Measurements from ENCODE around the gene PCDHB6.
"Not testable (repeated sequence)": the region's sequence is repeated elsewhere in the genome, so short reads cannot be mapped to it uniquely, and the experiment has no call there.

PCDHB6 gene

GRCh38 chr5:141149812-141150211 lies at the start of gene PCDHB6:
Gene PCDHB6 (plus strand): TSS chr5:141150057. CDS start chr5:141150258, 201 bp downstream.
- no peak for DNase-seq

- no peak for DNase-seq
These were observed 49.5 kb upstream of the PCDHB6 start, which contains the start of gene PCDHB3 for GRCh38 chr5:141100243-141100805. Gene PCDHB3 (plus strand): TSS chr5:141100473. CDS start chr5:141100650, 177 bp downstream.

GRCh38 chr5:141101059-141101458 lies 48.8 kb upstream of the PCDHB6 start:
- DNase-seq = no peak

- not testable (repeated sequence) for DNase-seq
These were observed 47.8 kb upstream of the PCDHB6 start for GRCh38 chr5:141102070-141102469.

- not testable (repeated sequence) for DNase-seq
These were observed 47.4 kb upstream of the PCDHB6 start for GRCh38 chr5:141102471-141102870.

- DNase-seq = no peak
These were observed 44.5 kb upstream of the PCDHB6 start for GRCh38 chr5:141105350-141105749.

DNA sequence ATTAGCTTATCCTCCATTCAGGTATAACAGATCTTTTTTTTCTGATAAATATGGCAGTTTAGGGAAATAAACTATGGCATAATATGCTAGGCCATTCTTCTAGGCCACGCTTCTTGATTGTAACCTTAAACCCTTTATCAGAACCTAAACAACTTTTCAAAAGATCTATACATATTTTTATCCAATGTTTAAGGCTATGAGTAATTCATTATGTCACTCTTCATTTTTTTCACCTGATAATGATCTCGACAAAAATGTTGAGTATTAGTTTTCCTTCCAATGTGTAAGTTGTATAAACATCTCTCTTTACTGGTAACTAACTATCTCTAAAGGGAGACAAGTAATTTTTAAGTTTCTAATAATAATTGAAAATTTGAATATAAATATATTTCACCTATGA lies 30.6 kb upstream of the PCDHB6 start:
- DNase-seq = no peak

DNA sequence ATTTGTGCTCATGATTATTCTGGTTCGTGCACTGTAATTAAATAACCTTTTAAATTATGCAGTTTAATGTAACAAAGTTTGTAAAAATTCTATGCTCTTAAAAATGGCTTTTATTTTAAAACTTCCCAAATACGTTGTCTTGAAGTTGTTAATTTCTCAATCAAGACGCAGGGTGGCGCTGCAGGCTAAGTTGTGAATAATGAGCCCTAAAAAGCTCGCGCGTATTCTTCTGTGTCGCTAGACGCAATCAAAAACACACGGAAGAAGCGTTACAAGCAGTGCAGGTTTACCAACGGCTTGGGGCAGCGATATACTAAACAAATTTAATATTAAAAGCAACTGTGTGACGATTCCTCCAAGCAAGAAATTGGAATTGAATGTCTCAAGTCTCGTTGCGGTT lies 28.3 kb upstream of the PCDHB6 start, which contains the start of gene PCDHB4:
PCDHB4 (plus strand) TSS at position 256 of the 400 bp plus-strand sequence. CDS start 181 bp downstream, outside the sequence.
- no peak for DNase-seq

DNA sequence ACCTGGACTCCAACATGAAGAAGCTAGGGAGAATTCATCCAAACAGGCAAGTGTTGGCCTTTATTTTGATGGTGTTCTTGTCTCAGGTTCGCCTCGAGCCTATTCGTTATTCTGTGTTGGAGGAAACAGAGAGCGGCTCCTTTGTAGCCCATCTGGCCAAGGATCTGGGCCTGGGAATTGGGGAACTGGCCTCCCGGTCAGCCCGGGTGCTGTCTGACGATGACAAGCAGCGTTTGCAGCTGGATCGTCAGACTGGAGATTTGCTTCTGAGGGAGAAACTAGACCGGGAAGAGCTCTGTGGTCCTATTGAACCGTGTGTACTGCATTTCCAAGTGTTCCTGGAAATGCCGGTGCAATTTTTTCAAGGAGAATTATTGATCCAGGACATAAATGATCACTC lies 27.9 kb upstream of the PCDHB6 start:
- DNase-seq = no peak

- DNase-seq = not testable (repeated sequence)
These were observed 26.3 kb upstream of the PCDHB6 start for GRCh38 chr5:141123396-141124135.

- DNase-seq = no peak
These were observed 22.6 kb upstream of the PCDHB6 start for GRCh38 chr5:141127305-141127704.

DNA sequence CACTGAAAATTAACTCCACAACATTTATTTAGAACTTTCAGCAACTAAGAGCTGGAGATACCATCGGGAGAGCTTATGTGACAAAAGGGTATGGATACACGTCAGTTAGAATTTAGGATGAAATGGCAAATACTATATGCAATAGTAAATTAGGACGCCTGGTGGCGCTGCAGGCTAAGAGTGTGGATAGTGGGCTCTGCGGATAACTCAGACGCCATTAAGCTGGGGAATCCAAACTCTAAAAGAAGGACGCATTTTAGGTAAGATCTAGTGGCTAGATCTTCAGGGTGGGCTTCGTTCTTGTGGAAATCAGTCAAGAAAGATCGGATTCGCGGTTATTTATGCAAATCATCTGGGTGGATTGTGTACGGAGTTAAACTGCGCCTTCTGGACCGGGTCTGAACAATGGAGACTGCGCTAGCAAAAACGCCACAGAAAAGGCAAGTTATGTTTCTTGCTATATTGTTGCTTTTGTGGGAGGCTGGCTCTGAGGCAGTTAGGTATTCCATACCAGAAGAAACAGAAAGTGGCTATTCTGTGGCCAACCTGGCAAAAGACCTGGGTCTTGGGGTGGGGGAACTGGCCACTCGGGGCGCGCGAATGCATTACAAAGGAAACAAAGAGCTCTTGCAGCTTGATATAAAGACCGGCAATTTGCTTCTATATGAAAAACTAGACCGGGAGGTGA lies 14.7 kb upstream of the PCDHB6 start, which contains the start of gene PCDHB5:
PCDHB5 (plus strand) TSS at position 177 of the 688 bp plus-strand sequence; CDS start at position 406, 229 bp downstream.
- no peak for DNase-seq

- no peak for DNase-seq
These were observed 14.1 kb upstream of the PCDHB6 start for GRCh38 chr5:141135718-141136266.

- not testable (repeated sequence) for DNase-seq
These were observed 12.5 kb upstream of the PCDHB6 start for GRCh38 chr5:141137346-141137745.

- DNase-seq = no peak
These were observed 551 bp downstream of the PCDHB6 start for GRCh38 chr5:141150224-141150992.

GRCh38 chr5:141150993-141151325 lies 1.1 kb downstream of the PCDHB6 start:
- DNase-seq = no peak

DNA sequence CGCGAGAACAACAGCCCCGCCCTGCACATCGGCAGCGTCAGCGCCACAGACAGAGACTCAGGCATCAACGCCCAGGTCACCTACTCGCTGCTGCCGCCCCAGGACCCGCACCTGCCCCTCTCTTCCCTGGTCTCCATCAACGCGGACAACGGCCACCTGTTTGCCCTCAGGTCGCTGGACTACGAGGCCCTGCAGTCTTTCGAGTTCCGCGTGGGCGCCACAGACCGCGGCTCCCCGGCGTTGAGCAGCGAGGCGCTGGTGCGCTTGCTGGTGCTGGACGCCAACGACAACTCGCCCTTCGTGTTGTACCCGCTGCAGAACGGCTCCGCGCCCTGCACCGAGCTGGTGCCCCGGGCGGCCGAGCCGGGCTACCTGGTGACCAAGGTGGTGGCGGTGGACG lies 1.8 kb downstream of the PCDHB6 start:
- DNase-seq = not testable (repeated sequence)

- not testable (repeated sequence) for DNase-seq
These were observed 2.2 kb downstream of the PCDHB6 start for GRCh38 chr5:141152096-141152495.

GRCh38 chr5:141155540-141156374 lies 5.9 kb downstream of the PCDHB6 start:
- DNase-seq = no peak

GRCh38 chr5:141157356-141157755 lies 7.5 kb downstream of the PCDHB6 start:
- not testable (repeated sequence) for DNase-seq

- DNase-seq = not testable (repeated sequence)
These were observed 8.0 kb downstream of the PCDHB6 start for GRCh38 chr5:141157901-141158300.
